HepG2 (cell line): Measurements from ENCODE around the gene NRSN2. TPM values are rescaled to one million over a fixed set of nuclear protein-coding genes. Genes with fewer than 3 reads are reported as not detected.

Experiments
- CTCF ChIP-seq: sonication (generic); formaldehyde crosslinking; IDR thresholded peaks from 2 replicates; pipeline ENCODE4 v1.5.0; 2020; ENCODE audit warnings: mild to moderate bottlenecking, missing genetic modification reagents, moderate library complexity
- FOXJ3 ChIP-seq: sonication (generic); formaldehyde crosslinking; IDR thresholded peaks from 2 replicates; pipeline ENCODE4 v1.4.0; 2020; ENCODE audit warnings: missing genetic modification reagents, mild to moderate bottlenecking, borderline replicate concordance
- HMG20A ChIP-seq: IDR thresholded peaks from 2 replicates; pipeline ENCODE4 v1.6.1; 2016; ENCODE audit warnings: borderline replicate concordance
- HNRNPUL1 ChIP-seq: fragments of 200-400 bp; formaldehyde crosslinking; IDR thresholded peaks from 2 replicates; pipeline ENCODE4 v1.6.1; 2017; ENCODE audit warnings: low read depth, mild to moderate bottlenecking, low read length, moderate library complexity
- IRF2 ChIP-seq: IDR thresholded peaks from 2 replicates; pipeline ENCODE4 v1.6.1; 2018; ENCODE audit warnings: missing genetic modification reagents, missing compliant biosample characterization
- JUND ChIP-seq: sonication (generic); formaldehyde crosslinking; IDR thresholded peaks from 2 replicates; pipeline ENCODE4 v1.8.0; 2022; ENCODE audit warnings: mild to moderate bottlenecking, missing genetic modification reagents
- MEF2D ChIP-seq: sonication (generic); formaldehyde crosslinking; IDR thresholded peaks from 2 replicates; pipeline ENCODE4 v1.5.1; 2020; ENCODE audit warnings: mild to moderate bottlenecking, missing genetic modification reagents
- MXD4 ChIP-seq: IDR thresholded peaks from 2 replicates; pipeline ENCODE4 v1.6.1; 2016; ENCODE audit warnings: mild to moderate bottlenecking, missing biosample characterization, missing genetic modification reagents
- SOX5 ChIP-seq: IDR thresholded peaks from 2 replicates; pipeline ENCODE4 v1.6.1; 2016; ENCODE audit warnings: borderline replicate concordance
- SRSF4 ChIP-seq: fragments of 200-400 bp; formaldehyde crosslinking; IDR thresholded peaks from one replicate; pipeline ENCODE4 v1.6.1; 2018; ENCODE audit warnings: mild to moderate bottlenecking, low read depth, low read length, moderate library complexity; ENCODE audit not compliant: poor library complexity, severe bottlenecking
- ZBTB3 ChIP-seq: sonication (generic); formaldehyde crosslinking; IDR thresholded peaks from 2 replicates; pipeline ENCODE4 v1.4.0; 2020; ENCODE audit warnings: low read depth, mild to moderate bottlenecking, moderate library complexity, missing genetic modification reagents, borderline replicate concordance
- ZFP82 ChIP-seq: sonication (generic); formaldehyde crosslinking; IDR thresholded peaks from 2 replicates; pipeline ENCODE4 v1.5.1; 2020; ENCODE audit warnings: mild to moderate bottlenecking, missing genetic modification reagents, borderline replicate concordance
- ZMYM4 ChIP-seq: sonication (generic); formaldehyde crosslinking; IDR thresholded peaks from 2 replicates; pipeline ENCODE4 v1.8.1; 2023; ENCODE audit warnings: mild to moderate bottlenecking, missing genetic modification reagents
- polyA plus RNA-seq, 8 experiments: library from polyadenylated mRNA; depleted of rRNA in 3 of 8; stranded (reverse) in 7 of 8; unstranded in 1 of 8; fragments of >200 nt; fragmentation: Illumina TruSeq in 4 of 8; extraction: Trizol in 4 of 8; gene quantifications; 2 replicates each; pipeline versions ENCODE4 v1.2.1 to v1.2.3, GENCODE V29; 2011 to 2016; ENCODE audit warnings: low read depth in 4 of 8, missing spikeins in 1 of 8, mixed read lengths in 1 of 8; ENCODE audit not compliant: insufficient read depth in 1 of 8
- total RNA-seq, 5 experiments: library from RNA; depleted of rRNA; stranded (reverse); fragments of >200 nt; fragmentation: Illumina TruSeq; extraction: Trizol; gene quantifications; 2 replicates each; pipeline ENCODE4 v1.2.3, GENCODE V29; 2016; ENCODE audit warnings: low read depth in 1 of 5
- TF ChIP-seq, protein P1 (sequence below): sonication (generic); formaldehyde crosslinking; IDR thresholded peaks from 2 replicates; pipeline ENCODE4 v1.4.0; 2020; ENCODE audit warnings: missing genetic modification reagents, borderline replicate concordance
- TF ChIP-seq, protein P2 (sequence below): sonication (generic); formaldehyde crosslinking; conservative IDR thresholded peaks from 2 replicates; pipeline ENCODE4 v1.4.0; 2020; ENCODE audit warnings: missing genetic modification reagents
- TF ChIP-seq, protein P3 (sequence below): sonication (generic); formaldehyde crosslinking; IDR thresholded peaks from 2 replicates; pipeline ENCODE4 v1.5.1; 2020; ENCODE audit warnings: missing genetic modification reagents, mild to moderate bottlenecking, borderline replicate concordance
- TF ChIP-seq, protein P4 (sequence below): IDR thresholded peaks from 2 replicates; pipeline ENCODE4 v1.6.1; 2016; ENCODE audit warnings: missing compliant biosample characterization, missing genetic modification reagents, borderline replicate concordance

Gene NRSN2
- total and polyA plus RNA-seq, 2 of the 13 experiments (the other 11 are each of a cell fraction or from before 2014, with no cell fraction given) = 32.3 to 49.4 TPM

GRCh38 chr20:325045-325888, 21.6 kb upstream of the NRSN2 start, which contains the start of gene SOX12 (continued):
- TF ChIP-seq CTCF (CRISPR knock-in tag) = no peak
- TF ChIP-seq SRSF4 = no peak
- no peak for TF ChIP-seq HNRNPUL1
- TF ChIP-seq, protein P1, sequence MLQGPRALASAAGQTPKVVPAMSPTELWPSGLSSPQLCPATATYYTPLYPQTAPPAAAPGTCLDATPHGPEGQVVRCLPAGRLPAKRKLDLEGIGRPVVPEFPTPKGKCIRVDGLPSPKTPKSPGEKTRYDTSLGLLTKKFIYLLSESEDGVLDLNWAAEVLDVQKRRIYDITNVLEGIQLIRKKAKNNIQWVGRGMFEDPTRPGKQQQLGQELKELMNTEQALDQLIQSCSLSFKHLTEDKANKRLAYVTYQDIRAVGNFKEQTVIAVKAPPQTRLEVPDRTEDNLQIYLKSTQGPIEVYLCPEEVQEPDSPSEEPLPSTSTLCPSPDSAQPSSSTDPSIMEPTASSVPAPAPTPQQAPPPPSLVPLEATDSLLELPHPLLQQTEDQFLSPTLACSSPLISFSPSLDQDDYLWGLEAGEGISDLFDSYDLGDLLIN = no peak; the same call in 1 of the 2 replicates
- TF ChIP-seq SOX5 (CRISPR knock-in tag) = no peak
- no peak for TF ChIP-seq ZBTB3 (CRISPR knock-in tag)
- no peak for TF ChIP-seq HMG20A (CRISPR knock-in tag)
- TF ChIP-seq, protein P2, sequence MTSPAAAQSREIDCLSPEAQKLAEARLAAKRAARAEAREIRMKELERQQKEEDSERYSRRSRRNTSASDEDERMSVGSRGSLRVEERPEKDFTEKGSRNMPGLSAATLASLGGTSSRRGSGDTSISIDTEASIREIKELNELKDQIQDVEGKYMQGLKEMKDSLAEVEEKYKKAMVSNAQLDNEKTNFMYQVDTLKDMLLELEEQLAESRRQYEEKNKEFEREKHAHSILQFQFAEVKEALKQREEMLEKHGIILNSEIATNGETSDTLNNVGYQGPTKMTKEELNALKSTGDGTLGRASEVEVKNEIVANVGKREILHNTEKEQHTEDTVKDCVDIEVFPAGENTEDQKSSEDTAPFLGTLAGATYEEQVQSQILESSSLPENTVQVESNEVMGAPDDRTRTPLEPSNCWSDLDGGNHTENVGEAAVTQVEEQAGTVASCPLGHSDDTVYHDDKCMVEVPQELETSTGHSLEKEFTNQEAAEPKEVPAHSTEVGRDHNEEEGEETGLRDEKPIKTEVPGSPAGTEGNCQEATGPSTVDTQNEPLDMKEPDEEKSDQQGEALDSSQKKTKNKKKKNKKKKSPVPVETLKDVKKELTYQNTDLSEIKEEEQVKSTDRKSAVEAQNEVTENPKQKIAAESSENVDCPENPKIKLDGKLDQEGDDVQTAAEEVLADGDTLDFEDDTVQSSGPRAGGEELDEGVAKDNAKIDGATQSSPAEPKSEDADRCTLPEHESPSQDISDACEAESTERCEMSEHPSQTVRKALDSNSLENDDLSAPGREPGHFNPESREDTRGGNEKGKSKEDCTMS (CRISPR knock-in tag) = no peak
- TF ChIP-seq ZMYM4 = peak; percentile 40; the same call in 1 of the 2 replicates
- TF ChIP-seq, protein P3, sequence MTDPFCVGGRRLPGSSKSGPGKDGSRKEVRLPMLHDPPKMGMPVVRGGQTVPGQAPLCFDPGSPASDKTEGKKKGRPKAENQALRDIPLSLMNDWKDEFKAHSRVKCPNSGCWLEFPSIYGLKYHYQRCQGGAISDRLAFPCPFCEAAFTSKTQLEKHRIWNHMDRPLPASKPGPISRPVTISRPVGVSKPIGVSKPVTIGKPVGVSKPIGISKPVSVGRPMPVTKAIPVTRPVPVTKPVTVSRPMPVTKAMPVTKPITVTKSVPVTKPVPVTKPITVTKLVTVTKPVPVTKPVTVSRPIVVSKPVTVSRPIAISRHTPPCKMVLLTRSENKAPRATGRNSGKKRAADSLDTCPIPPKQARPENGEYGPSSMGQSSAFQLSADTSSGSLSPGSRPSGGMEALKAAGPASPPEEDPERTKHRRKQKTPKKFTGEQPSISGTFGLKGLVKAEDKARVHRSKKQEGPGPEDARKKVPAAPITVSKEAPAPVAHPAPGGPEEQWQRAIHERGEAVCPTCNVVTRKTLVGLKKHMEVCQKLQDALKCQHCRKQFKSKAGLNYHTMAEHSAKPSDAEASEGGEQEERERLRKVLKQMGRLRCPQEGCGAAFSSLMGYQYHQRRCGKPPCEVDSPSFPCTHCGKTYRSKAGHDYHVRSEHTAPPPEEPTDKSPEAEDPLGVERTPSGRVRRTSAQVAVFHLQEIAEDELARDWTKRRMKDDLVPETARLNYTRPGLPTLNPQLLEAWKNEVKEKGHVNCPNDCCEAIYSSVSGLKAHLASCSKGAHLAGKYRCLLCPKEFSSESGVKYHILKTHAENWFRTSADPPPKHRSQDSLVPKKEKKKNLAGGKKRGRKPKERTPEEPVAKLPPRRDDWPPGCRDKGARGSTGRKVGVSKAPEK = no peak; the same call in 1 of the 2 replicates
- TF ChIP-seq MEF2D = no peak
- no peak for TF ChIP-seq JUND (CRISPR knock-in tag)
- TF ChIP-seq ZFP82 (CRISPR knock-in tag) = no peak
- TF ChIP-seq IRF2 (CRISPR knock-in tag) = no peak
- no peak for TF ChIP-seq MXD4 (CRISPR knock-in tag)
- no peak for TF ChIP-seq FOXJ3 (CRISPR knock-in tag)
- TF ChIP-seq, protein P4, sequence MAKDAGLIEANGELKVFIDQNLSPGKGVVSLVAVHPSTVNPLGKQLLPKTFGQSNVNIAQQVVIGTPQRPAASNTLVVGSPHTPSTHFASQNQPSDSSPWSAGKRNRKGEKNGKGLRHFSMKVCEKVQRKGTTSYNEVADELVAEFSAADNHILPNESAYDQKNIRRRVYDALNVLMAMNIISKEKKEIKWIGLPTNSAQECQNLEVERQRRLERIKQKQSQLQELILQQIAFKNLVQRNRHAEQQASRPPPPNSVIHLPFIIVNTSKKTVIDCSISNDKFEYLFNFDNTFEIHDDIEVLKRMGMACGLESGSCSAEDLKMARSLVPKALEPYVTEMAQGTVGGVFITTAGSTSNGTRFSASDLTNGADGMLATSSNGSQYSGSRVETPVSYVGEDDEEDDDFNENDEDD = peak; percentile 88
